Activated CD8-positive, alpha-beta memory T cell treated with anti-CD3 and anti-CD28 coated beads for 48 hours (primary cell): ENCODE measurements around the gene ALOX5.
A peak's percentile ranks its signal among the peaks of the same experiment; 100 is the strongest.
"Not testable (repeated sequence)": the region's sequence is repeated elsewhere in the genome, so short reads cannot be mapped to it uniquely, and the experiment has no call there.

ENCODE experiments used
- DNase-seq, 3 experiments: peaks; one replicate each; pipeline ENCODE4 v3.0.0-alpha.2; 2020; ENCODE audit warnings: low read depth in 2 of 3, low spot score in 2 of 3

ALOX5 gene

GRCh38 chr10:45404087-45404769, 30.2 kb downstream of the ALOX5 start:
- no peak for DNase-seq

- DNase-seq, result no peak
Observed at GRCh38 chr10:45404770-45405120, 30.7 kb downstream of the ALOX5 start.

- no peak for DNase-seq
Observed at GRCh38 chr10:45407542-45407941, 33.5 kb downstream of the ALOX5 start.

GRCh38 chr10:45408421-45409319, 34.7 kb downstream of the ALOX5 start:
- DNase-seq, result no peak

- DNase-seq, result not testable (repeated sequence)
Observed at GRCh38 chr10:45409347-45409746, 35.3 kb downstream of the ALOX5 start.

GRCh38 chr10:45409782-45410181, 35.8 kb downstream of the ALOX5 start:
- no peak for DNase-seq

- DNase-seq, result no peak
Observed at GRCh38 chr10:45410489-45410806, 36.4 kb downstream of the ALOX5 start.

- no peak for DNase-seq
Observed at GRCh38 chr10:45410807-45411606, 37.0 kb downstream of the ALOX5 start.

GRCh38 chr10:45411607-45411940, 37.6 kb downstream of the ALOX5 start:
- DNase-seq, result no peak

- not testable (repeated sequence) for DNase-seq
Observed at GRCh38 chr10:45415062-45415461, 41.0 kb downstream of the ALOX5 start.

- DNase-seq, result no peak
Observed at GRCh38 chr10:45416603-45417002, 42.6 kb downstream of the ALOX5 start.

- no peak for DNase-seq
Observed at GRCh38 chr10:45417746-45418145, 43.7 kb downstream of the ALOX5 start.

GRCh38 chr10:45418417-45418848, 44.4 kb downstream of the ALOX5 start:
- DNase-seq, result no peak

GRCh38 chr10:45418849-45419675, 45.0 kb downstream of the ALOX5 start:
- peak in 2 of 3 experiments; percentile 23 to 31 for DNase-seq

GRCh38 chr10:45419676-45420025, 45.6 kb downstream of the ALOX5 start:
- no peak for DNase-seq

- DNase-seq, result peak in 1 of 3 experiments; percentile 31
Observed at GRCh38 chr10:45420453-45421192, 46.6 kb downstream of the ALOX5 start.

GRCh38 chr10:45421221-45422097, 47.4 kb downstream of the ALOX5 start:
- DNase-seq, result peak in 2 of 3 experiments; percentile 24

- DNase-seq, result no peak
Observed at GRCh38 chr10:45422207-45422865, 48.3 kb downstream of the ALOX5 start.
